ENCODE data around the gene EPN1. TPM values are rescaled to one million over a fixed set of nuclear protein-coding genes. Genes with fewer than 3 reads are reported as not detected.

Gene EPN1
- total and polyA plus RNA-seq, 2 of the 13 experiments (the other 11 are each of a cell fraction or from before 2014, with no cell fraction given), result 28.9 to 31.7 TPM

DNA sequence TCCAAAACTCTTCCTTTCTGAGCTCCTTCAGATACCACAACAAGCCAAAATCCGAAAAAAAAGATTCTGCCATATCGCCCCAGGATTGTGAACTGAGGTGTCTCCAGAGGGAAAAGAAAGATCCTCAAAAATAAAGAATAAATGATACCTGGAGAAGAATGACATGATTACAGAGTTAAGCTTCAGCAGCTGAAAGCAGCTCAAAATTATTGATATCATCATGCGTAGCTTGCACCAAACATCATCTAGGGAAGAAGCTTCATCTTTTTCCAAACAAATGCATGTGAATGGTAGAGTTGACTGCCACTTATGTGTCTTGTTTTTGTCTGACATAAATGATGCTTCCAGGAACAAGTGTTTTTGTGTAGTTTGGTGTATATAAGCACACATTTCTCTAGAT, 63.3 kb downstream of the EPN1 start, which contains the start of gene NLRP9 (continued):
- TF ChIP-seq, protein P1, sequence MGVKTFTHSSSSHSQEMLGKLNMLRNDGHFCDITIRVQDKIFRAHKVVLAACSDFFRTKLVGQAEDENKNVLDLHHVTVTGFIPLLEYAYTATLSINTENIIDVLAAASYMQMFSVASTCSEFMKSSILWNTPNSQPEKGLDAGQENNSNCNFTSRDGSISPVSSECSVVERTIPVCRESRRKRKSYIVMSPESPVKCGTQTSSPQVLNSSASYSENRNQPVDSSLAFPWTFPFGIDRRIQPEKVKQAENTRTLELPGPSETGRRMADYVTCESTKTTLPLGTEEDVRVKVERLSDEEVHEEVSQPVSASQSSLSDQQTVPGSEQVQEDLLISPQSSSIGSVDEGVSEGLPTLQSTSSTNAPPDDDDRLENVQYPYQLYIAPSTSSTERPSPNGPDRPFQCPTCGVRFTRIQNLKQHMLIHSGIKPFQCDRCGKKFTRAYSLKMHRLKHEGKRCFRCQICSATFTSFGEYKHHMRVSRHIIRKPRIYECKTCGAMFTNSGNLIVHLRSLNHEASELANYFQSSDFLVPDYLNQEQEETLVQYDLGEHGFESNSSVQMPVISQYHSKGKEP (CRISPR knock-in tag; IDR thresholded peaks at IDR 0.05), result no peak
- TF ChIP-seq TCF12 (IDR thresholded peaks at IDR 0.05), result no peak
- no peak for TF ChIP-seq TCF12 (CRISPR knock-in tag; IDR thresholded peaks at IDR 0.05)
- no peak for TF ChIP-seq KDM6A (CRISPR knock-in tag; IDR thresholded peaks at IDR 0.05; ENCODE audit: low read depth)
- TF ChIP-seq RFXAP (CRISPR knock-in tag; IDR thresholded peaks at IDR 0.05; ENCODE audit: borderline replicate concordance), result no peak
- no peak for TF ChIP-seq ZSCAN22 (CRISPR knock-in tag; IDR thresholded peaks at IDR 0.05)
- TF ChIP-seq GPN1 (CRISPR knock-in tag; IDR thresholded peaks at IDR 0.05; ENCODE audit: borderline replicate concordance), result no peak
- TF ChIP-seq ZNF143 (CRISPR knock-in tag; IDR thresholded peaks at IDR 0.05), result no peak
- no peak for TF ChIP-seq JUNB (CRISPR knock-in tag; IDR thresholded peaks at IDR 0.05; ENCODE audit: borderline replicate concordance)
- no peak for TF ChIP-seq TCF7L2 (IDR thresholded peaks at IDR 0.05; ENCODE audit: low read depth, low read length)

DNA sequence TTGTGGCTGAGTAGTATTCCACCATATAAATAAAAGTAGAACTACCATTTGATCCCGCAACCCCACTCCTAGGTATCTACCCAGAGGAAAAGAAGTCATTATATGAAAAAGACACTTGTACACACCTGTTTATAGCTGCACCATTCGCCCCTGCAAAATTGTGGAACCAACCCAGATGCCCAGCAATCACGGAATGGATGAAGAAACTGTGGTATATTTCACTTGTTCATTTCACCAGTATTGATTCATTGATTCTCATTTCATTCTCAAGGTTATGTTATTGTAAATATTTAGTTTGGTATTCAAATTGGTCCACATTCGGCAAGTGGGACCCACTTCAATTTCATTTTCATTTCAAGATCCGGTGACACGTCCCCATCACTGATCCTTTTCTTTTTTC, 75.7 kb downstream of the EPN1 start:
- no peak overlapping the region for H3K9ac ChIP-seq (ENCODE audit: insufficient read depth, low read depth, low read length)
- in situ Hi-C loops (cut with HindIII; ENCODE audit: extremely low pct_ligation_motif_present, low pct_unique_long_range_greater_than_20kb), result no loop called here
- H3K27ac ChIP-seq (ENCODE audit: extremely low read length, insufficient read depth, low read length), result no peak overlapping the region
- no TSS peak for BruUV-seq (replicated peaks)
- ChIA-PET POLR2A (no interaction called here), CTCF (ENCODE audit: low intra/inter-chr PET ratio, low total read pairs) (no interaction called here)
- ATAC-seq (no peak), FAIRE-seq (no peak), DNase-seq (ENCODE audit: low spot score) (no peak)
- H3K27me3 ChIP-seq (ENCODE audit: control insufficient read depth in 1 of 2, insufficient read depth in 2 of 2, low read length in 2 of 2), result peaks cover 0 to 14% of the 10 kb centered on the region in 2 experiments; a peak in 1 of 5 replicates
- H4K20me1 ChIP-seq (ENCODE audit: insufficient read depth, low read length), result no peaks in the 10 kb centered on the region
- H3K4me1 ChIP-seq (ENCODE audit: insufficient read depth, low read length), result no peaks in the 10 kb centered on the region
- no peak overlapping the region for H3K4me3 ChIP-seq (replicated peaks in 1 of 3; ENCODE audit: insufficient read depth in 1 of 3, low read depth in 2 of 3, low read length in 3 of 3)
- H3K79me2 ChIP-seq (ENCODE audit: insufficient read depth, low read length), result no peaks in the 10 kb centered on the region
- intact Hi-C loops (cut with micrococcal nuclease; ENCODE audit: unreplicated experiment), result no loop called here
- H2AFZ ChIP-seq (ENCODE audit: low read length), result no peak overlapping the region
- H3K4me2 ChIP-seq (ENCODE audit: low read depth, low read length), result no peak overlapping the region
- H3K9me3 ChIP-seq (ENCODE audit: low read length), result no peaks in the 10 kb centered on the region
- 28% methylated on average over 6 of the region's 6 CpGs for WGBS (ENCODE audit: low lambda C conversion rate)
- no peaks in the 10 kb centered on the region for H3K36me3 ChIP-seq (replicated peaks in 1 of 2; ENCODE audit: control insufficient read depth in 1 of 2, insufficient read depth in 2 of 2, low read length in 2 of 2)
- TF ChIP-seq ZNF7 (CRISPR knock-in tag; IDR thresholded peaks at IDR 0.05), result no peak
- TF ChIP-seq, protein P2, sequence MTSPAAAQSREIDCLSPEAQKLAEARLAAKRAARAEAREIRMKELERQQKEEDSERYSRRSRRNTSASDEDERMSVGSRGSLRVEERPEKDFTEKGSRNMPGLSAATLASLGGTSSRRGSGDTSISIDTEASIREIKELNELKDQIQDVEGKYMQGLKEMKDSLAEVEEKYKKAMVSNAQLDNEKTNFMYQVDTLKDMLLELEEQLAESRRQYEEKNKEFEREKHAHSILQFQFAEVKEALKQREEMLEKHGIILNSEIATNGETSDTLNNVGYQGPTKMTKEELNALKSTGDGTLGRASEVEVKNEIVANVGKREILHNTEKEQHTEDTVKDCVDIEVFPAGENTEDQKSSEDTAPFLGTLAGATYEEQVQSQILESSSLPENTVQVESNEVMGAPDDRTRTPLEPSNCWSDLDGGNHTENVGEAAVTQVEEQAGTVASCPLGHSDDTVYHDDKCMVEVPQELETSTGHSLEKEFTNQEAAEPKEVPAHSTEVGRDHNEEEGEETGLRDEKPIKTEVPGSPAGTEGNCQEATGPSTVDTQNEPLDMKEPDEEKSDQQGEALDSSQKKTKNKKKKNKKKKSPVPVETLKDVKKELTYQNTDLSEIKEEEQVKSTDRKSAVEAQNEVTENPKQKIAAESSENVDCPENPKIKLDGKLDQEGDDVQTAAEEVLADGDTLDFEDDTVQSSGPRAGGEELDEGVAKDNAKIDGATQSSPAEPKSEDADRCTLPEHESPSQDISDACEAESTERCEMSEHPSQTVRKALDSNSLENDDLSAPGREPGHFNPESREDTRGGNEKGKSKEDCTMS (CRISPR knock-in tag; conservative IDR thresholded peaks at IDR 0.05), result no peak
- TF ChIP-seq, protein P3, sequence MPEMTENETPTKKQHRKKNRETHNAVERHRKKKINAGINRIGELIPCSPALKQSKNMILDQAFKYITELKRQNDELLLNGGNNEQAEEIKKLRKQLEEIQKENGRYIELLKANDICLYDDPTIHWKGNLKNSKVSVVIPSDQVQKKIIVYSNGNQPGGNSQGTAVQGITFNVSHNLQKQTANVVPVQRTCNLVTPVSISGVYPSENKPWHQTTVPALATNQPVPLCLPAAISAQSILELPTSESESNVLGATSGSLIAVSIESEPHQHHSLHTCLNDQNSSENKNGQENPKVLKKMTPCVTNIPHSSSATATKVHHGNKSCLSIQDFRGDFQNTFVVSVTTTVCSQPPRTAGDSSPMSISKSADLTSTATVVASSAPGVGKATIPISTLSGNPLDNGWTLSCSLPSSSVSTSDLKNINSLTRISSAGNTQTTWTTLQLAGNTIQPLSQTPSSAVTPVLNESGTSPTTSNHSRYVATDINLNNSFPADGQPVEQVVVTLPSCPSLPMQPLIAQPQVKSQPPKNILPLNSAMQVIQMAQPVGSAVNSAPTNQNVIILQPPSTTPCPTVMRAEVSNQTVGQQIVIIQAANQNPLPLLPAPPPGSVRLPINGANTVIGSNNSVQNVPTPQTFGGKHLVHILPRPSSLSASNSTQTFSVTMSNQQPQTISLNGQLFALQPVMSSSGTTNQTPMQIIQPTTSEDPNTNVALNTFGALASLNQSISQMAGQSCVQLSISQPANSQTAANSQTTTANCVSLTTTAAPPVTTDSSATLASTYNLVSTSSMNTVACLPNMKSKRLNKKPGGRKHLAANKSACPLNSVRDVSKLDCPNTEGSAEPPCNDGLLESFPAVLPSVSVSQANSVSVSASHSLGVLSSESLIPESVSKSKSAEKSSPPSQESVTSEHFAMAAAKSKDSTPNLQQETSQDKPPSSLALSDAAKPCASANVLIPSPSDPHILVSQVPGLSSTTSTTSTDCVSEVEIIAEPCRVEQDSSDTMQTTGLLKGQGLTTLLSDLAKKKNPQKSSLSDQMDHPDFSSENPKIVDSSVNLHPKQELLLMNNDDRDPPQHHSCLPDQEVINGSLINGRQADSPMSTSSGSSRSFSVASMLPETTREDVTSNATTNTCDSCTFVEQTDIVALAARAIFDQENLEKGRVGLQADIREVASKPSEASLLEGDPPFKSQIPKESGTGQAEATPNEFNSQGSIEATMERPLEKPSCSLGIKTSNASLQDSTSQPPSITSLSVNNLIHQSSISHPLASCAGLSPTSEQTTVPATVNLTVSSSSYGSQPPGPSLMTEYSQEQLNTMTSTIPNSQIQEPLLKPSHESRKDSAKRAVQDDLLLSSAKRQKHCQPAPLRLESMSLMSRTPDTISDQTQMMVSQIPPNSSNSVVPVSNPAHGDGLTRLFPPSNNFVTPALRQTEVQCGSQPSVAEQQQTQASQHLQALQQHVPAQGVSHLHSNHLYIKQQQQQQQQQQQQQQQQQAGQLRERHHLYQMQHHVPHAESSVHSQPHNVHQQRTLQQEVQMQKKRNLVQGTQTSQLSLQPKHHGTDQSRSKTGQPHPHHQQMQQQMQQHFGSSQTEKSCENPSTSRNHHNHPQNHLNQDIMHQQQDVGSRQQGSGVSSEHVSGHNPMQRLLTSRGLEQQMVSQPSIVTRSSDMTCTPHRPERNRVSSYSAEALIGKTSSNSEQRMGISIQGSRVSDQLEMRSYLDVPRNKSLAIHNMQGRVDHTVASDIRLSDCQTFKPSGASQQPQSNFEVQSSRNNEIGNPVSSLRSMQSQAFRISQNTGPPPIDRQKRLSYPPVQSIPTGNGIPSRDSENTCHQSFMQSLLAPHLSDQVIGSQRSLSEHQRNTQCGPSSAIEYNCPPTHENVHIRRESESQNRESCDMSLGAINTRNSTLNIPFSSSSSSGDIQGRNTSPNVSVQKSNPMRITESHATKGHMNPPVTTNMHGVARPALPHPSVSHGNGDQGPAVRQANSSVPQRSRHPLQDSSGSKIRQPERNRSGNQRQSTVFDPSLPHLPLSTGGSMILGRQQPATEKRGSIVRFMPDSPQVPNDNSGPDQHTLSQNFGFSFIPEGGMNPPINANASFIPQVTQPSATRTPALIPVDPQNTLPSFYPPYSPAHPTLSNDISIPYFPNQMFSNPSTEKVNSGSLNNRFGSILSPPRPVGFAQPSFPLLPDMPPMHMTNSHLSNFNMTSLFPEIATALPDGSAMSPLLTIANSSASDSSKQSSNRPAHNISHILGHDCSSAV (CRISPR knock-in tag; IDR thresholded peaks at IDR 0.05; ENCODE audit: borderline replicate concordance), result no peak
